ENCODE results near the gene SUSD4.

Gene SUSD4

DNA sequence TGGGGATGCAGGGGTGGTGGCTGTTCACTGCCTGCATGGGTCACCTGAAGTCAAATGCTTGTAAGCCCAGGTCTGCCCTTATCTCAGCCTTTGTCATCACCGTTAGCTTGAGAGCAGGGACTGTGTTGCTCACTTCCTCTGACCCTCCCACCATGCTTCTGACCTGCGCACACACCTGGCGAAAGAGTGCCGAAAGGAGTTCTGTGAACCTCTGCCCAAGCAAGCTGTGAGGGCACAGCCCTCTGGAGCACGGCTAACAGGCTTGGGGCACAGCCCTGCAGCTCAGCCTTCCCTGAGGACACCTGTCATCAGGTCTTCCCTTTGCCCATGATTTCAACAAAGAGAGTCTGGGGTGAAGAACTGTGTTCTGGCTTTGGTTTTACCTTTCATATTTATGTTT lies 93.8 kb downstream of the SUSD4 start:
- TF ChIP-seq CTCF (IDR thresholded peaks at IDR 0.05; ENCODE audit: borderline replicate concordance, insufficient read depth, low read depth, low read length), result no peak

GRCh38 chr1:223269006-223269405 lies 95.0 kb downstream of the SUSD4 start:
- no peak overlapping the region for H3K4me3 ChIP-seq (ENCODE audit: low read depth, low read length)
- no peak for TF ChIP-seq CTCF (IDR thresholded peaks at IDR 0.05; ENCODE audit: borderline replicate concordance, insufficient read depth, low read depth, low read length)

More for the DNA sequence above, 93.8 kb downstream of the SUSD4 start:
- no peak overlapping the region for H3K4me3 ChIP-seq (ENCODE audit: low read depth, low read length)

DNA sequence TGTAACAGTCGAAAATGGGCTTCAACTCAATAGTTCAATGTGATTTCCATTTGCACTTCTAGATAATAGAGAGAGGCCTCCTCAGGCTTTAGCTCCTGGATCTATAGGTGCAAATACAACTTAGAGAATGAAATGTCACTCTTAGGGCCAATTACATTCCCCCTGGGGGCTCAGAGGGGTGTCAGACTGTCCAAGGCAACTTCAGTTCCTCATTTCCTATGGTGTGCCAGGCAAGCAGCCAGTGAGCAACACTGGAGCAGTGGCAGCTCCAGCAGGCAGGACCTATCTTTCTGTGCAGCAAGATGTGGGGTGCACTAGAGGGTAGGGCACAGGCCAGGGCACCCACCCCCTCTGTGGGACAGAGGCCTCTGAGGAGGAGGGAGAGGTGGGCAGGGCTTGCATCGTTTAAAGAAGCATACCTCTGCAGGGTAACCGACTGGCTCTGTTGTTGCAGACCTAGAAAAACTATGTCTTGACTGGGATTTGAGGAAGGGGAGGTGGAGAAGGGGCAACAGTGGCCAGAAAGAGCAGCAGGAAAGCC lies 97.3 kb downstream of the SUSD4 start:
- no peak for TF ChIP-seq CTCF (IDR thresholded peaks at IDR 0.05; ENCODE audit: borderline replicate concordance, insufficient read depth, low read depth, low read length)
- H3K4me3 ChIP-seq (ENCODE audit: low read depth, low read length), result no peak overlapping the region

DNA sequence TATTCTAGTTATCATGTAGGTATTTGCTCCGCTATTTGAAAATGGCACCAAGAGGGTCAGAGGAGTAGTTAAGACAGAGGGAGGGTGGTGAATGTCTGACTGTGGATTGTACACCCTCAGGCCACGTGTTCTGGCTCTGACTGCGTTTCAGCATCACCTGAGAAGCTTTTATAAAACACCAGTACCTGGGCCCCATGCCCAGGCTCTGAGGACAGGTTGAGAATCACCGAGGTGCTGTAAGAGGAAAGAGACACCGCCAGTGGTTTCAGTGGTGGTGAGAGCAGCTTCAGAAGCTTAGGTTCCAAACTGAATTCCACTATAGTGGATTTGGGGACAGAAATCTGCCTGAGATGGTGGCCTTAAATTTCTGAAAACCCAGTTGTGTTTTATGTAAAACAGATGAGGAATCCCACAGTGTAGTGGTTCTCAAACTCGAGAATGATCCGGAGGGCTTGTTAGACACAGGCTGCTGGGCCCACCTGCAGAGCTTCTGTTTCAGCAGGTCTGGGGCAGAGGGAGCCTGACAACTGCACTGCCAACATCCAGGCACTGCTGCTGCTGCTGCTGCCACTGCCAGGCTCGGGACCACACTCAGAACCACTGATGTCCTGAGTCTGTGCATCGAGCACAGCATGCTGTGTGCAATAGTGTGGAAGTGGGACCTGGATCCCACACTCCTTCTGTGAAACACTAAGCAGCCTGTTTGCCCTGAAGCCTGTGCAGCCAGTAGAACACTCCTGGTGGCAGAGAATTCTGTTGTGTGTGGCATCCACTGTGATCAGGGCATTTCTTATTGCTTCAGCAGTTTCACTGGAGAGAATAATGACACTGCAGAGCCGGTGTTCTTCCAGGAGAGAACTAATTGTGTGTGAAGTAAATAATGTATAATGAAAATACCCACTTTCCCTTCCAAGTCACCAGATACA lies 98.7 kb downstream of the SUSD4 start:
- H3K4me3 ChIP-seq (ENCODE audit: low read depth, low read length), result no peak overlapping the region
- no peak for TF ChIP-seq CTCF (IDR thresholded peaks at IDR 0.05; ENCODE audit: borderline replicate concordance, insufficient read depth, low read depth, low read length)

DNA sequence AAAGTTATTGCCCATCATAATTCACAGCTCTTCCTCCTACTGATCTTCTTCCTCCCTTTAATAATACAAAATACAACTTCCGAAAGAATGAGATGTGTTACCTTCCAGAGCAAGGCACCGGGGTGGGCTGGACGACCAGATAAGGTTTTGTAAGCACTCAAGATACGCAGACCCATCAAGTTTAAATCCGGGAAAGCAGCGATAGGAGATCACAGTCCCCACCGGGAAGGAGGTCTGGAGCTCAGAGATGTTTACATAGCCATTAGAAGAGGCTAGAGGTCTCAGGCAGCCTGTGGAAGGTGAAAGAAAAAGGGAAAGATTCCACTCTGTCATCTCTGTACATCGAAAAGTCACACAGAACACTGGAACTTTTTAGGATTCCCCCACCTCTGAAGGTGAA lies 99.4 kb downstream of the SUSD4 start:
- H3K4me3 ChIP-seq (ENCODE audit: low read depth, low read length), result no peak overlapping the region

DNA sequence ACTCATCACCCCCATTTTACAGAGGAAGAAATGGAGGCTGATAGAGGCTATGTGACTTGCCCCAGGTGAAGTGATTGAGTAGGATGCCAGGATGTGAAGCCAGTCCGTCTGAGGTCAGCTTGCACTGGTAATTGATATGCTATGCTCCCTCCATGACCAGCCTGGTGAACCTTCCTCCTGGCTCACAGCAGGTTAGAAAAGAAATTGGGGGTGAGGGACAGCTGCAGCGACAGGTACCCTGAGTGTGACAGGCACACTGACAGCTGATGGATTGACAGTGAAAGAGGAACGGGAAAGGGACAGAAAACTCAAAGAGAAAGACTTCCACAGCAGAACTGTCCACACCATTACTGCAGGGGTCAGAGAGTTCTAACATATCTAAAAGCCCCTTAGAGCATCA lies 102.1 kb downstream of the SUSD4 start:
- H3K4me3 ChIP-seq (ENCODE audit: low read depth, low read length), result no peak overlapping the region
- no peak for TF ChIP-seq CTCF (IDR thresholded peaks at IDR 0.05; ENCODE audit: borderline replicate concordance, insufficient read depth, low read depth, low read length)

More for the DNA sequence above, 99.4 kb downstream of the SUSD4 start:
- no peak for TF ChIP-seq CTCF (IDR thresholded peaks at IDR 0.05; ENCODE audit: borderline replicate concordance, insufficient read depth, low read depth, low read length)

GRCh38 chr1:223260712-223261111 lies 103.3 kb downstream of the SUSD4 start:
- H3K4me3 ChIP-seq (ENCODE audit: low read depth, low read length), result no peak overlapping the region
- no peak for TF ChIP-seq CTCF (IDR thresholded peaks at IDR 0.05; ENCODE audit: borderline replicate concordance, insufficient read depth, low read depth, low read length)
